Astrocyte (in vitro differentiated cells and primary cell): ENCODE results near the gene PREX1.

Source experiments
- CTCF ChIP-seq: IDR thresholded peaks from 2 replicates; pipeline ENCODE4 v1.5.1; 2011; ENCODE audit warnings: low read depth, mild to moderate bottlenecking, inconsistent platforms, low read length, moderate library complexity; ENCODE audit not compliant: insufficient read depth
- EZH2 ChIP-seq: IDR thresholded peaks from 2 replicates; pipeline ENCODE4 v1.6.1; 2012; ENCODE audit warnings: mild to moderate bottlenecking, low read length, inconsistent platforms; ENCODE audit not compliant: insufficient read depth

- TF ChIP-seq CTCF (no peak), EZH2 (no peak)
These were observed 162.0 kb downstream of the PREX1 start for GRCh38 chr20:48665785-48666184.
